ENCODE results near the gene SGTA. TPM values are rescaled to one million over a fixed set of nuclear protein-coding genes. Genes with fewer than 3 reads are reported as not detected.

Gene SGTA
- total RNA-seq, 1 donor from 2014 or later, result 67.3 TPM

- Mint-ChIP-seq H3K4me1 (ENCODE audit: low read depth) (no peaks in the 10 kb centered on the region), H3K4me3 (ENCODE audit: low read depth) (no peak overlapping the region), H3K27me3 (ENCODE audit: low read depth) (no peaks in the 10 kb centered on the region), H3K36me3 (ENCODE audit: low read depth) (peaks cover 41% of the 10 kb centered on the region), H3K27ac (no peak overlapping the region), H3K9me3 (no peaks in the 10 kb centered on the region)
- no peak for DNase-seq (ENCODE audit: low spot score)
- intact Hi-C loops (cut with micrococcal nuclease), result no loop called here
Measured at GRCh38 chr19:2805991-2806649, 23.0 kb upstream of the SGTA start.

DNA sequence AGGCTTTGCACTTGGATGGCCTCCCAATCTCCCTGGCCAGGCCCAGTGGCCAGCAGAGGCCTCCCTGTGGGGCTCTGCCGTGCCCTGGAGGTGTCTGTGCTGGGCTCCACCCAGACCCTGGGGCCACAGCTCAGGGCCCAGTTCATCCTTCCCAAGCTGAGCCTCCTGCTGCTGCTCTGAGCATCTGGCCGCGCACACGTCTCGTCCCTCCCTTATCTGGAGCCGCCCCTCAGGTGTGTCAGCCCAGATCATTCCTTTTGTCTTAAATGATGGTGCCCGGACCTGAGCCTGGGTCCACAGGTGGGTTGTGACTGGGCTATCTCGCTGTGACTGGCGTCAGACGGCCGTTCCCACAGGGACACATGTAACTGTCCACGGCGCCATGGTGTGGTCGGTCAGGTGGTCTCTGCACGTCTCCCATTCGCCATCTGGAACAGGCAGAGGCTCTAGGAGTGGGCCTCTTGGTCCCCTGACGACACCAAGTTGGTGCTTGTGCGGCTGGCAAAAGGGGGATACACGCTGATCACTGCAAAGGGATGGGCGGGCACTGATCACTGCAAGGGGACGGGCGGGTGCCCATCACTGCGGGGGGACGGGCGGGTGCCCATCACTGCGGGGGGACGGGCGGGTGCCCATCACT, 22.3 kb upstream of the SGTA start:
- Mint-ChIP-seq H3K36me3 (ENCODE audit: low read depth) (peaks cover 45% of the 10 kb centered on the region), H3K27ac (no peak overlapping the region), H3K27me3 (ENCODE audit: low read depth) (no peaks in the 10 kb centered on the region), H3K4me1 (ENCODE audit: low read depth) (no peaks in the 10 kb centered on the region), H3K4me3 (ENCODE audit: low read depth) (no peak overlapping the region), H3K9me3 (no peaks in the 10 kb centered on the region)
- no peak for DNase-seq (ENCODE audit: low spot score)
- intact Hi-C loops (cut with micrococcal nuclease), result no loop called here

DNA sequence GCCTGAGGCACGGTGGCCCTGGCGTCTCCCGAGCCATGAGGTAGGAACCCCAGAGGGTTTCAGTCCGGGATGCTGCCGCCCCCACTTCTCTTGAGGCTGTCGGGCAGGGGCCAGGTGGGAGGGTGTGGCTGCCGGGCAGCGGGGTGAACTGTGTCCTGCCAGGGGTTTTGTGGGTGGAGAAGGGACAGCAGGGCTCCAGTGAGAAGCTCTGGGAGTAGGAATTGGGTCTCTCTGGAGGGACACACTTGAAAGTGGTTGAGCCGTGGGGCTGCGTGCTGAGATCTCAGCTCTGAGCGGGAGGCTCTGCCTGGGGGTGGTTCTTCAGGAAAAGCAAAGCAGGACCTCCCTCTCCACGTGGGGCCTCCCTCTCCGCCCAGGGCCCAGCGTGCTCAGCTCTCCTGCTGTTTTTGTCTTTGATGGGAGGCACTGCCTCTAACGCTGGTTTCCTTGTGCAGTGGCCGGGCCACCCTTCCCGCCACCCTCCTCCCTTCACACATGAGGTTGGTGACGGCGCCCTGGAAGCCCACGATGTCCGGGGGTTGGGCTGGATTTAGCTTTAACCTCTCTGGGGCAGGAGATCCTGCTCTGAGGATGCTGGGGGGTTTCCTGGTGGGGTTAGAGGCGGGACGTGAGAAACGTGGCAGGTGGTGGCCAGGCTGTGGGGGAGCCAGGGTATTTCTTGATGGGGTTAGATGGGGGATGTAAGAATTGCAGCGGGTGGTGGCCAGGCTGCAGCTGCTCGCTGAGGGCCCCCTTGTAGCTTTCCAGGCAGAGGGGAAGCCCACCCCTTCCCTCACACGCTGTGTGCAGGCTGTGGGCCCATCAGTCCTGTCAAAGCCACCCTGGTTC, 21.3 kb upstream of the SGTA start:
- Mint-ChIP-seq H3K9me3 (no peaks in the 10 kb centered on the region), H3K4me1 (ENCODE audit: low read depth) (no peaks in the 10 kb centered on the region), H3K27ac (no peak overlapping the region), H3K36me3 (ENCODE audit: low read depth) (peaks cover 43% of the 10 kb centered on the region), H3K27me3 (ENCODE audit: low read depth) (no peaks in the 10 kb centered on the region), H3K4me3 (ENCODE audit: low read depth) (no peak overlapping the region)
- DNase-seq (ENCODE audit: low spot score), result no peak
- intact Hi-C loops (cut with micrococcal nuclease), result no loop called here

GRCh38 chr19:2803486-2804155, 20.5 kb upstream of the SGTA start:
- DNase-seq (ENCODE audit: low spot score), result no peak
- intact Hi-C loops (cut with micrococcal nuclease), result no loop called here
- Mint-ChIP-seq H3K27ac (no peak overlapping the region), H3K9me3 (no peaks in the 10 kb centered on the region), H3K36me3 (ENCODE audit: low read depth) (peaks cover 35% of the 10 kb centered on the region), H3K27me3 (ENCODE audit: low read depth) (no peaks in the 10 kb centered on the region), H3K4me3 (ENCODE audit: low read depth) (no peak overlapping the region), H3K4me1 (ENCODE audit: low read depth) (no peaks in the 10 kb centered on the region)

GRCh38 chr19:2802826-2803225, 19.8 kb upstream of the SGTA start:
- peaks cover 34% of the 10 kb centered on the region for H3K36me3 Mint-ChIP-seq (ENCODE audit: low read depth)
- intact Hi-C loops (cut with micrococcal nuclease), result no loop called here
- no peaks in the 10 kb centered on the region for H3K9me3 Mint-ChIP-seq
- H3K4me1 Mint-ChIP-seq (ENCODE audit: low read depth), result no peaks in the 10 kb centered on the region
- no peak overlapping the region for H3K27ac Mint-ChIP-seq
- H3K4me3 Mint-ChIP-seq (ENCODE audit: low read depth), result no peak overlapping the region
- no peaks in the 10 kb centered on the region for H3K27me3 Mint-ChIP-seq (ENCODE audit: low read depth)
- DNase-seq (ENCODE audit: low spot score), result no peak

GRCh38 chr19:2800506-2800905, 17.4 kb upstream of the SGTA start:
- DNase-seq (ENCODE audit: low spot score), result no peak
- no peaks in the 10 kb centered on the region for H3K27me3 Mint-ChIP-seq (ENCODE audit: low read depth)
- intact Hi-C loops (cut with micrococcal nuclease), result no loop called here
- peaks cover 46% of the 10 kb centered on the region for H3K36me3 Mint-ChIP-seq (ENCODE audit: low read depth)
- no peaks in the 10 kb centered on the region for H3K9me3 Mint-ChIP-seq
- H3K27ac Mint-ChIP-seq, result no peak overlapping the region
- H3K4me3 Mint-ChIP-seq (ENCODE audit: low read depth), result no peak overlapping the region
- H3K4me1 Mint-ChIP-seq (ENCODE audit: low read depth), result no peaks in the 10 kb centered on the region

DNA sequence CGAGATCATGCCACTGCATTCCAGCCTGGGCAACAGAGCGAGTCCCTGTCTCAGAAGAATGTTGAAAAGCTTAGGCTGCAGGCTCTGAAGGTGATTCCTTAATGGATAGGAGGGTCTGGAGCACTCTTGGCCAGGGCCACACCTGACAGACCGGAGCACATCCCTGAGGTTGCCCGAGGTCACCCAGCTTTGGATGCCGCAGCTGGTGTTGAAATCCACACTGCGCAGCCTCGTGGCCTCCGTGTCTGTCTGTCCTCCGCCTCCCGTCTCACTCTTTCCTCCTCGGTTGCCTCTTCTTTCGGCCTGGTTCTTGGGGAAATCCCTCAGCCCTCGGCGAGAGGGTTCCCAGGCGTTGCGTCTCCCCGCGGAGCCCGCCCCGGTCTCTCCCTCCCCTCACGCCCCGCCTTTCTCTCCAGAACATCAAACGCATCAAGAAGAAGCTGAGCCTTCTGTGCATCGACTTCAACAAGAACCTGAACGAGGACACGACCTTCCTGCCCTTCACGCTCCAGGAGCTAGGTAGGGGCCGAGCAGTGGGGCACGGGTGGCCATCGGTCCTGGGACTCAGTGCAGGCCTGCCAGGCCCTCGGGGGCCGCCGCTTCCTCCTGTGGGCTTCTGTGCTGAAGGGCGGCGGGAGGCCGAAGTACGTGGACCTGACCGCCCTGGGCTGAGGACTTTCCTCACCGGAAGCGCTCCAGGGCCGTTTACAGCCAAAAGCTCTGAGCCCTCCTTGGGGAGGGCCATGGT, 16.4 kb upstream of the SGTA start:
- no peak for DNase-seq (ENCODE audit: low spot score)
- no peaks in the 10 kb centered on the region for H3K4me1 Mint-ChIP-seq (ENCODE audit: low read depth)
- intact Hi-C loops (cut with micrococcal nuclease), result no loop called here

DNA sequence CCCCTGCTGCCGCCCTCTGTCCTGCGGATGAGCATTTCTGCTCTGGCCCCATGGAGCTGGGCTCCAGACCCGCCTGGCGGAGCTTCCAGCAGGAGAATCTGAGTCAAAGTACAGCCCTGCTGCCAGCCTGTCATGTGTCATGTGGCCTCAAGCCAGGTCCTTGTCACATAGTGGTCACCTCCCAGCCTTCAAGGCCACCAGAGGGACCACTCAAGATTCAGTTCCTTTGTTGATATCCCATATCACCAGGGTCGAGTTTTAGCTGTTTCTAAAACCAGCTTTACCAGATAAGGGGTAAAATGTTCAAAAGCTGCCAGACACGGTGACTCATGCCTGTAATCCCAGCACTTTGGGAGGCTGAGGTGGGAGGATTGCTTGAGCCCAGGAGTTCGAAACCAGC, 15.7 kb upstream of the SGTA start:
- no peaks in the 10 kb centered on the region for H3K9me3 Mint-ChIP-seq
- no peak overlapping the region for H3K27ac Mint-ChIP-seq
- H3K4me1 Mint-ChIP-seq (ENCODE audit: low read depth), result no peaks in the 10 kb centered on the region
- H3K4me3 Mint-ChIP-seq (ENCODE audit: low read depth), result no peak overlapping the region
- intact Hi-C loops (cut with micrococcal nuclease), result no loop called here
- H3K27me3 Mint-ChIP-seq (ENCODE audit: low read depth), result no peaks in the 10 kb centered on the region
- peaks cover 49% of the 10 kb centered on the region for H3K36me3 Mint-ChIP-seq (ENCODE audit: low read depth)
- DNase-seq (ENCODE audit: low spot score), result no peak

More for the DNA sequence above, 16.4 kb upstream of the SGTA start:
- H3K27ac Mint-ChIP-seq, result no peak overlapping the region
- no peaks in the 10 kb centered on the region for H3K9me3 Mint-ChIP-seq
- H3K4me3 Mint-ChIP-seq (ENCODE audit: low read depth), result no peak overlapping the region
- H3K36me3 Mint-ChIP-seq (ENCODE audit: low read depth), result peaks cover 49% of the 10 kb centered on the region
- H3K27me3 Mint-ChIP-seq (ENCODE audit: low read depth), result no peaks in the 10 kb centered on the region

DNA sequence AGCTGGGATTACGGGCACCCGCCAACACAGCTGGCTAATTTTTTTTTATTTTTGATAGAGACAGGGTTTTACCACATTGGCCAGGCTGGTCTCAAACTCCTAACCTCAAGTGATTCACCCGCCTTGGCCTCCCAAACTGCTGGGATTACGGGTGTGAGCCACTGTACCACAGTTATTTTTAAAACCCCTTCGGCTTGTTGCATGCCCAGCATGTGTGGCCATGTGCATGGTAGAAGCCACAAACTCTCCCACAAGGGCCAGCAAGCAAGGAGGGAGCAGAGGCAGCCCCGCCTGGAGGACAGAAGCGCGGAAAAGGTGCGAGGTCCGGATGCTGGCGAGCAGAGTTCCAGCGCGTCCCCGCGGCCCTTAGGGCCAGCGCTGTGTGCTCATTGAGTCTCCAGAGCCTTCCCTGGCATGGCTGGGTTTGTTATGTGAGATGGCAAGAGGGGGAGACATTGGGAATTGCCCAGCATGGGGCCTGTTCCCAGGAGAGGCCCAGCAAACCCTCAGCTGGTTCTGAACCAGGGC, 15.1 kb upstream of the SGTA start:
- no peaks in the 10 kb centered on the region for H3K4me1 Mint-ChIP-seq (ENCODE audit: low read depth)
- H3K27me3 Mint-ChIP-seq (ENCODE audit: low read depth), result no peaks in the 10 kb centered on the region
- H3K4me3 Mint-ChIP-seq (ENCODE audit: low read depth), result no peak overlapping the region
- DNase-seq (ENCODE audit: low spot score), result no peak
- intact Hi-C loops (cut with micrococcal nuclease), result no loop called here
- H3K27ac Mint-ChIP-seq, result no peak overlapping the region
- H3K36me3 Mint-ChIP-seq (ENCODE audit: low read depth), result peaks cover 50% of the 10 kb centered on the region
- no peaks in the 10 kb centered on the region for H3K9me3 Mint-ChIP-seq

GRCh38 chr19:2797280-2797679, 14.2 kb upstream of the SGTA start:
- no peak overlapping the region for H3K27ac Mint-ChIP-seq
- peaks cover 48% of the 10 kb centered on the region for H3K36me3 Mint-ChIP-seq (ENCODE audit: low read depth)
- H3K9me3 Mint-ChIP-seq, result no peaks in the 10 kb centered on the region
- no peak for DNase-seq (ENCODE audit: low spot score)
- no peaks in the 10 kb centered on the region for H3K27me3 Mint-ChIP-seq (ENCODE audit: low read depth)
- H3K4me1 Mint-ChIP-seq (ENCODE audit: low read depth), result no peaks in the 10 kb centered on the region
- H3K4me3 Mint-ChIP-seq (ENCODE audit: low read depth), result no peak overlapping the region
- intact Hi-C loops (cut with micrococcal nuclease), result no loop called here

DNA sequence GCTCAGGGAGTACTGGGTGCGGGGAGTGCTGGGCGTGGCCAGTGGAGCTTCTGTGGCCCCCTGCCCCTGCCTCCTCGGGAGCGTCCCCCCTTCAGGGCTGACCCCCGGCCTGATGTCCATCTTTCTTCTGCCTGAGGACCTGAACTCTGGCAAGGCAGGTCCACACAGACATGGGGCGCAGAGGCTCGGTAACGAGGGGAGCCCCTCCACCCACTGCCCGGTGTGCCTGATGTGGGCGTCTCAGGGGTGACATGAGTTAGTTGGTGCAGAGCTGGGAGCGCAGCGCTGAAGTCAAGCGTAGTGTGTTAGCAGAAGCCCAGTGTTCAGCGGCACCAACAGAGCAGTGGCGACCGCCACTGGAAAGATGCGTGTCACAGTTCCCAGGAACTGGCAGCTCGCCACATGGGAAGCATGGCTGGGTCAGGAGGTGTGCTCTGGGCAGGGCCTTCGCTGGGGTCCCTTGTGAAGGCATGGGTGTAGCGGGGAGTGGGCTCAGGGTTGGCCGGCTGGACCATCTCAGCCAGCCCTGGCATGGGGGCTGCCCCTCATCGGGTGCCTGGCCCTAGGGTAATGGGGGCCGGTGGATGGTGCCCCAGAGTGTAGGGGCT, 13.7 kb upstream of the SGTA start:
- no peak for DNase-seq (ENCODE audit: low spot score)
- Mint-ChIP-seq H3K27ac (no peak overlapping the region), H3K4me3 (ENCODE audit: low read depth) (no peak overlapping the region), H3K9me3 (no peaks in the 10 kb centered on the region), H3K4me1 (ENCODE audit: low read depth) (no peaks in the 10 kb centered on the region), H3K27me3 (ENCODE audit: low read depth) (no peaks in the 10 kb centered on the region), H3K36me3 (ENCODE audit: low read depth) (peaks cover 48% of the 10 kb centered on the region)
- intact Hi-C loops (cut with micrococcal nuclease), result no loop called here

All from activated T-helper 2 cell treated with anti-CD3 and anti-CD28 coated beads, Interferon-gamma antibody, Interleukin-2, Interleukin-4, amounts not matched to agents 10 μg/mL and 5 μg/mL and 100 μg/mL, durations not matched to agents 14 hours and 24 hours and 36 hours (primary cell).